ENCODE results near the gene RILPL2. TPM values are rescaled to one million over a fixed set of nuclear protein-coding genes. Genes with fewer than 3 reads are reported as not detected.
"Not testable (repeated sequence)": the region's sequence is repeated elsewhere in the genome, so short reads cannot be mapped to it uniquely, and the experiment has no call there.

The RILPL2 gene
- total RNA-seq, 1 experiment from 2014 or later, result 3.2 TPM

GRCh38 chr12:123401753-123402683, 34.5 kb downstream of the RILPL2 start:
- DNase-seq (ENCODE audit: low spot score), result no peak

- no peak for DNase-seq (ENCODE audit: low spot score)
Observed at GRCh38 chr12:123399255-123399617, 37.2 kb downstream of the RILPL2 start.

- DNase-seq (ENCODE audit: low spot score), result no peak
Observed at GRCh38 chr12:123398550-123399254, 37.8 kb downstream of the RILPL2 start.

GRCh38 chr12:123398177-123398549, 38.3 kb downstream of the RILPL2 start:
- DNase-seq (ENCODE audit: low spot score), result no peak

GRCh38 chr12:123397400-123397799, 39.1 kb downstream of the RILPL2 start:
- DNase-seq (ENCODE audit: low spot score), result no peak

GRCh38 chr12:123396954-123397353, 39.5 kb downstream of the RILPL2 start:
- DNase-seq (ENCODE audit: low spot score), result no peak

GRCh38 chr12:123396543-123396942, 39.9 kb downstream of the RILPL2 start:
- no peak for DNase-seq (ENCODE audit: low spot score)

GRCh38 chr12:123395236-123395635, 41.2 kb downstream of the RILPL2 start:
- no peak for DNase-seq (ENCODE audit: low spot score)

GRCh38 chr12:123393747-123394146, 42.7 kb downstream of the RILPL2 start:
- no peak for DNase-seq (ENCODE audit: low spot score)

GRCh38 chr12:123391546-123392343, 44.7 kb downstream of the RILPL2 start:
- DNase-seq (ENCODE audit: low spot score), result no peak

GRCh38 chr12:123390498-123391426, 45.7 kb downstream of the RILPL2 start:
- DNase-seq (ENCODE audit: low spot score), result no peak

GRCh38 chr12:123389560-123390351, 46.7 kb downstream of the RILPL2 start:
- DNase-seq (ENCODE audit: low spot score), result no peak

- DNase-seq (ENCODE audit: low spot score), result no peak
Observed at GRCh38 chr12:123388951-123389559, 47.4 kb downstream of the RILPL2 start.

- peak; percentile 44 for DNase-seq (ENCODE audit: low spot score)
Observed at GRCh38 chr12:123388177-123388950, 48.1 kb downstream of the RILPL2 start.

- DNase-seq (ENCODE audit: low spot score), result no peak
Observed at GRCh38 chr12:123387508-123388176, 48.8 kb downstream of the RILPL2 start.

GRCh38 chr12:123385536-123385935, 50.9 kb downstream of the RILPL2 start:
- DNase-seq (ENCODE audit: low spot score), result not testable (repeated sequence)

GRCh38 chr12:123384994-123385376, 51.5 kb downstream of the RILPL2 start:
- no peak for DNase-seq (ENCODE audit: low spot score)

GRCh38 chr12:123384318-123384993, 52.0 kb downstream of the RILPL2 start:
- DNase-seq (ENCODE audit: low spot score), result no peak
